PC-9 (cell line): ENCODE data around the gene CALHM2. TPM values are rescaled to one million over a fixed set of nuclear protein-coding genes. Genes with fewer than 3 reads are reported as not detected.

Experiments used
- BruUV-seq: library from RNA; stranded (reverse); fragments of 400-500 nt; replicated peaks from 2 replicates; lab custom pipeline; 2021; lab: Mats Ljungman, UMichigan
- CTCF ChIA-PET: fragments of 300-600 bp; sonication (Branson Sonifier 250); formaldehyde crosslinking; loops from one replicate; lab custom pipeline; 2022; ENCODE audit warnings: antibody characterized with exemption; lab: Charles Lee
- POLR2A ChIA-PET: fragments of 300-600 bp; sonication (Branson Sonifier 250); formaldehyde crosslinking; loops from one replicate; lab custom pipeline; 2022; ENCODE audit warnings: antibody characterized with exemption; ENCODE audit not compliant: unreplicated experiment; lab: Charles Lee
- DNase-seq, 2 experiments: peaks; one replicate each; pipeline versions ENCODE4 v3.0.0 to v3.0.0-alpha.2; 2015 to 2022; ENCODE audit warnings: mixed read lengths in 1 of 2
- H2AFZ ChIP-seq: fragments of 200-600 bp; sonication (generic); 2 replicates; pipeline ENCODE4 v1.8.1; 2017; ENCODE audit warnings: antibody characterized with exemption
- H3F3A ChIP-seq: fragments of 200-600 bp; sonication (generic); 2 replicates; pipeline ENCODE4 v1.8.1; 2017; ENCODE audit warnings: antibody characterized with exemption, mild to moderate bottlenecking, low read depth; ENCODE audit not compliant: insufficient read depth
- H3K27ac ChIP-seq: fragments of 200-600 bp; sonication (generic); 2 replicates; pipeline ENCODE4 v1.6.1; 2016; ENCODE audit warnings: mixed run types
- H3K27me3 ChIP-seq: fragments of 200-600 bp; sonication (generic); 2 replicates; pipeline ENCODE4 v1.6.1; 2016; ENCODE audit warnings: low read depth, mixed run types; ENCODE audit not compliant: insufficient read depth
- H3K36me3 ChIP-seq: fragments of 200-600 bp; sonication (generic); 2 replicates; pipeline ENCODE4 v1.6.1; 2016; ENCODE audit warnings: low read depth, mixed run types
- H3K4me1 ChIP-seq: fragments of 200-600 bp; sonication (generic); replicated peaks from 2 replicates; pipeline ENCODE4 v1.6.1; 2016; ENCODE audit warnings: mixed run types; ENCODE audit not compliant: insufficient read depth
- H3K4me2 ChIP-seq: fragments of 200-600 bp; sonication (generic); 2 replicates; pipeline ENCODE4 v1.6.1; 2017; ENCODE audit warnings: mixed run types
- H3K4me3 ChIP-seq: fragments of 200-600 bp; sonication (generic); 2 replicates; pipeline ENCODE4 v1.6.1; 2016; ENCODE audit warnings: mixed run types
- H3K79me2 ChIP-seq: fragments of 200-600 bp; sonication (generic); 2 replicates; pipeline ENCODE4 v1.6.1; 2017; ENCODE audit warnings: low read depth, mixed run types
- H3K9me2 ChIP-seq: fragments of 200-600 bp; sonication (generic); 2 replicates; pipeline ENCODE4 v1.8.1; 2017; ENCODE audit warnings: mild to moderate bottlenecking; ENCODE audit not compliant: insufficient read depth
- H3K9me3 ChIP-seq: fragments of 200-600 bp; sonication (generic); 2 replicates; pipeline ENCODE4 v1.8.1; 2016; ENCODE audit warnings: low read depth; ENCODE audit not compliant: insufficient read depth
- H4K20me1 ChIP-seq: fragments of 200-600 bp; sonication (generic); 2 replicates; pipeline ENCODE4 v1.8.1; 2017; ENCODE audit not compliant: insufficient read depth
- EZH2 ChIP-seq: fragments of 200-600 bp; sonication (generic); IDR thresholded peaks from 2 replicates; pipeline ENCODE4 v1.8.0; 2017; ENCODE audit warnings: antibody characterized with exemption, low read depth
- intact Hi-C: fragments of 100-400 bp; cut with micrococcal nuclease; formaldehyde crosslinking; loops from one replicate; pipeline ENCODE4 v1.10.0; 2022; ENCODE audit not compliant: unreplicated experiment
- total RNA-seq: library from RNA; stranded (reverse); gene quantifications from 2 replicates; pipeline ENCODE4 v1.2.3, GENCODE V29; 2021
- TF ChIP-seq, protein P1 (sequence below): fragments of 200-600 bp; sonication (generic); conservative IDR thresholded peaks from 2 replicates; pipeline ENCODE4 v1.6.1; 2017; ENCODE audit warnings: mixed run types, antibody characterized with exemption, mild to moderate bottlenecking, moderate library complexity

CALHM2 gene
- total RNA-seq, 1 experiment from 2014 or later: 54.1 TPM

DNA sequence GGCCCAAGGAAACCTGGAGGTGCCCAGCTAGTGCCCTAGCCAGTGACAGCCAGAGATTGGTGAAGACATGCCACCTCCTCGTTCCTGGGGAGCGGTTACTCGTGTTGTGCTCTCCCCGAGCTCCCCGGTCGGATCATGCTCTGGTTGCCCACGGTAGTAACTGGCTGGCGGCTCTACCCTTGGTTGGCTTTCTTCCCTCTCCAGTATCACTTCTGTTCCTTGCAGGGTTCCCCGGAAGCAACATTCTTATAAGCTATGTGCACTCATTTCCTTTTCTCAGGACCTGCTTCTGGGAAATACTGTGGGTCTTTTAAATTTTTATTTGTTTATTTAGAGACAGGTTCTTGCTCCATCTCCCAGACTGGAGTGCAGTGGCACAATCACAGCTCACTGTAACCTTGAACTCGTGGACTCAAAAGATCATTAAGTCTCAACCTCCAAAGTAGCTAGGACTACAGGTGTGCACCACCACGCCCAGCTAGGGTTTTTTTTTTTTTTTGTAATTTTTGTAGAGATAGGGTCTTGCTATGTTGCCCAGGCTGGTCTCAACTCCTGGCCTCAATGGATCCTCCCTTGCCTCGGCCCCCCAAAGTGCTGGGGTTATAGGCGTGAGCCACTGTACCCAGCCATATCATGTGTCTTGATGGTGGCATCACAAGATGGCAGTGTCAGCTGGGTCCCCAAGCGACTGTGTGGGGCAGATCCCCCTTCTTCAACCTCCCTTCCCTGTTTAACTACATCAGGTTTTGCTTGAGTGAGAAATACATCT is 13.4 kb upstream of the CALHM2 start:
- BruUV-seq: no TSS peak
- H2AFZ ChIP-seq: no peak overlapping the region
- H3K9me3 ChIP-seq: no peaks in the 10 kb centered on the region
- DNase-seq: no peak
- no peak overlapping the region for H3K4me3 ChIP-seq
- no peaks in the 10 kb centered on the region for H3K27me3 ChIP-seq
- peaks cover 8% of the 10 kb centered on the region; the same call in 1 of the 2 replicates for H3K4me1 ChIP-seq
- no peaks in the 10 kb centered on the region for H3K79me2 ChIP-seq
- TF ChIP-seq, protein P1, sequence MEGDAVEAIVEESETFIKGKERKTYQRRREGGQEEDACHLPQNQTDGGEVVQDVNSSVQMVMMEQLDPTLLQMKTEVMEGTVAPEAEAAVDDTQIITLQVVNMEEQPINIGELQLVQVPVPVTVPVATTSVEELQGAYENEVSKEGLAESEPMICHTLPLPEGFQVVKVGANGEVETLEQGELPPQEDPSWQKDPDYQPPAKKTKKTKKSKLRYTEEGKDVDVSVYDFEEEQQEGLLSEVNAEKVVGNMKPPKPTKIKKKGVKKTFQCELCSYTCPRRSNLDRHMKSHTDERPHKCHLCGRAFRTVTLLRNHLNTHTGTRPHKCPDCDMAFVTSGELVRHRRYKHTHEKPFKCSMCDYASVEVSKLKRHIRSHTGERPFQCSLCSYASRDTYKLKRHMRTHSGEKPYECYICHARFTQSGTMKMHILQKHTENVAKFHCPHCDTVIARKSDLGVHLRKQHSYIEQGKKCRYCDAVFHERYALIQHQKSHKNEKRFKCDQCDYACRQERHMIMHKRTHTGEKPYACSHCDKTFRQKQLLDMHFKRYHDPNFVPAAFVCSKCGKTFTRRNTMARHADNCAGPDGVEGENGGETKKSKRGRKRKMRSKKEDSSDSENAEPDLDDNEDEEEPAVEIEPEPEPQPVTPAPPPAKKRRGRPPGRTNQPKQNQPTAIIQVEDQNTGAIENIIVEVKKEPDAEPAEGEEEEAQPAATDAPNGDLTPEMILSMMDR: no peak
- no peak for TF ChIP-seq EZH2
- no peaks in the 10 kb centered on the region for H3K36me3 ChIP-seq
- no peak overlapping the region for H3K27ac ChIP-seq
- POLR2A ChIA-PET: interaction anchor here (0.7 kb wide), 1 partner anchor 13 kb away, joined by 3 read pairs; the partner anchor contains the start of gene CALHM2
- H4K20me1 ChIP-seq: no peaks in the 10 kb centered on the region
- intact Hi-C loops: no loop called here
- H3K9me2 ChIP-seq: no peaks in the 10 kb centered on the region
- H3F3A ChIP-seq: no peaks in the 10 kb centered on the region; the same call in 1 of the 2 replicates
- H3K4me2 ChIP-seq: no peak overlapping the region
- CTCF ChIA-PET: interaction anchor here (0.6 kb wide), 2 partner anchors 28 to 561 kb away, joined by 4 read pairs; no protein-coding TSS in a partner anchor

DNA sequence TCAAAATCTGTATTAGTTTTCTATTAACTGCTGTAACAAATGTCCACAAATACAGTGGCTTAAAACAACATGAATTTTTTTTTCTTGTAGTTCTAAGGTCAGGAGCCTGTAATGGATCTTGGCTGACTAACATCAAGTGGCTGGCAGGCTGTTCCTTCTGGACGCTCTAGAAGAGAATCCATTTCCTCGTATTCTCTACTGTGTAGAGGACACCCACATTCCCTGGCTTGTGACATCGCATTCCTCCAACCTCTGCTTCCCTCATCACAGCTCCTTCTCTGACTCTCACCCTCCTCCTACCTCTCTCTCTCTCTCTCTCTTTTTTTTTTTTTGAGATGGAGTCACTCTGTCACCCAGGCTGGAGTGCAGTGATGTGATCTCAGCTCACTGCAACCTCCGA is 11.3 kb upstream of the CALHM2 start:
- H4K20me1 ChIP-seq: no peaks in the 10 kb centered on the region

DNA sequence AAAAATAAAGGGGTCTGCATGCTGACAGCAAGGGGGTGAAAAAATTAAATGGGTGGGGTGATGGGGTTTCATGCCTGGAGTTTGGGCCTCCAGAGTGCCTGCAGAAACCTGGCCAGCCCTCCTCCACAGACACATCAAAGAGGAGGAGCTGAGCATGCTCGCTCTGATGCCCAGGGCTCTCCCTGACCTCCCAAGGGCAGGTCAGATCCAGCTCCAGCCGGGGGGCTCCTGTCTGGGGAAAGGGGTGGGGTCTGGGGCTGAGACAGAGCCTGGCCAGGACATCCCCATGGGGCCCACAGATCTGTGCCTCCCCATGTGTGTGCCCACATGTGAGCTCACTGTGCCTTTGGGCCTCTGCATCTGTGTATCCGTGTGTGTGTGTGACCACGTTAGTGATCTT is 7.4 kb upstream of the CALHM2 start:
- H3K4me3 ChIP-seq: no peak overlapping the region
- no peaks in the 10 kb centered on the region for H3K27me3 ChIP-seq
- peaks cover 3% of the 10 kb centered on the region; the same call in 1 of the 2 replicates for H3F3A ChIP-seq
- TF ChIP-seq EZH2: no peak
- TF ChIP-seq, protein P1: no peak
- H3K4me1 ChIP-seq: 0 out of 2 replicates have a peak, but pooled peaks cover 5% of the 10 kb centered on the region
- H3K9me2 ChIP-seq: no peaks in the 10 kb centered on the region
- ChIA-PET CTCF (interaction anchor here (0.6 kb wide), 1 partner anchor 127 kb away, joined by 4 read pairs; no protein-coding TSS in a partner anchor), POLR2A (no interaction called here)
- intact Hi-C loops: no loop called here
- no peaks in the 10 kb centered on the region for H3K9me3 ChIP-seq
- no peak overlapping the region for H3K27ac ChIP-seq
- no TSS peak for BruUV-seq
- no peak for DNase-seq
- no peaks in the 10 kb centered on the region for H3K36me3 ChIP-seq
- no peaks in the 10 kb centered on the region for H3K79me2 ChIP-seq
- no peak overlapping the region for H3K4me2 ChIP-seq
- no peaks in the 10 kb centered on the region for H4K20me1 ChIP-seq
- H2AFZ ChIP-seq: no peak overlapping the region

More for the DNA sequence above, 11.3 kb upstream of the CALHM2 start:
- intact Hi-C loops: no loop called here
- BruUV-seq: no TSS peak
- CTCF ChIA-PET: no interaction called here
- Histone ChIP-seq H3K4me3 (no peak overlapping the region), H3K4me1 (0 out of 2 replicates have a peak, but pooled peaks cover 5% of the 10 kb centered on the region), H2AFZ (no peak overlapping the region), H3K36me3 (no peaks in the 10 kb centered on the region), H3K9me2 (no peaks in the 10 kb centered on the region), H3K9me3 (no peaks in the 10 kb centered on the region), H3K27me3 (no peaks in the 10 kb centered on the region), H3F3A (no peaks in the 10 kb centered on the region), H3K4me2 (no peak overlapping the region), H3K27ac (no peak overlapping the region), H3K79me2 (no peaks in the 10 kb centered on the region)
- DNase-seq: peak in 1 of 2 experiments; percentile 63
- TF ChIP-seq, protein P1: no peak
- no peak for TF ChIP-seq EZH2
- POLR2A ChIA-PET: interaction anchor here (0.7 kb wide), 1 partner anchor 13 kb away, joined by 24 read pairs; no protein-coding TSS in a partner anchor
